ENCODE measurements around the gene FUT1.
"Not testable (repeated sequence)": the region's sequence is repeated elsewhere in the genome, so short reads cannot be mapped to it uniquely, and the experiment has no call there.

Gene FUT1

DNA sequence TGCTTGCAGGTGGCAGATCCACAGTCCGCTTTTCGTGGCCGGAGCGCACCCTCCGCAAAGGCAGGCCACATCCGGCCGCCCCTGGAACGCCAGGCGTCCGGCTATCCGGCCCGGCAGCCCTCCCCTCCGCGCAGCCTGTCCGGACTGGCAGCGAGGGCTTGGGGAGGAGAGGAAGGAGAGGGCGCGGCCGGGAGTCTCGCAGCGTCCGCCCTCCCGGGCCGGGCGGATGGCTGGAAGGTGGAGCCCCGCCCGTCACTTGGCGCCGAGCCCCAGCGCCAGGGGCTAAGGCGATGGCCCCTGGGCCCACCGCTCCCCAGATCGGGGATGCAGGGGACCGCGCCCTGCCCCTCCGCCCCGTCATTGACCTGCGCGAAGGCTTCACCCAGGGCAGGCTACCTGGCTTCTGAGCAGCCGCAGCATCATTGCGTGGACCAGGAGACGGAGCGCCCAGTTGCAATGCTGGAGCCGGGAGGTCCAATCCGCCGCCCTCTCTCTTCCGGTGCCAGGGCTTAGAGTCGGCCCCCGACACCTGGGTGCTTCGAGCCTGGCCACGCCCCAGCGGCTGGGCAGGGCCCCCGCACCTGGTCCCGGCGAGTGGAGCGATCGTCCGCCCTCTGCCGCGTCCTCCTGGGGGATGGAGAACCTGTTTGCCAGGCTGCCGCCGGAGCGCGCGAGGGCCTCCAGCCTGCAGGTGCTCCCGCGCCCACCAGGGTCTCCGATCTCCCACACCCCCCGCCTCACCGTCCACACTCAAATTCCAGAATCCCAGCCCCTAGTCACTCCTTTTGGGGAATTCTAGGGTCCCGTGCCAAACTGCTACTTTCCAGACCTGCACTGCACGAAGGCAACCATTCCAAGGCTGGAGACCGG lies at the start of gene FUT1:
FUT1 (minus strand) TSS at position 146 of the 870 bp plus-strand sequence. CDS start 1,360 bp downstream, outside the sequence.
- peak; percentile 20 for DNase-seq

DNA sequence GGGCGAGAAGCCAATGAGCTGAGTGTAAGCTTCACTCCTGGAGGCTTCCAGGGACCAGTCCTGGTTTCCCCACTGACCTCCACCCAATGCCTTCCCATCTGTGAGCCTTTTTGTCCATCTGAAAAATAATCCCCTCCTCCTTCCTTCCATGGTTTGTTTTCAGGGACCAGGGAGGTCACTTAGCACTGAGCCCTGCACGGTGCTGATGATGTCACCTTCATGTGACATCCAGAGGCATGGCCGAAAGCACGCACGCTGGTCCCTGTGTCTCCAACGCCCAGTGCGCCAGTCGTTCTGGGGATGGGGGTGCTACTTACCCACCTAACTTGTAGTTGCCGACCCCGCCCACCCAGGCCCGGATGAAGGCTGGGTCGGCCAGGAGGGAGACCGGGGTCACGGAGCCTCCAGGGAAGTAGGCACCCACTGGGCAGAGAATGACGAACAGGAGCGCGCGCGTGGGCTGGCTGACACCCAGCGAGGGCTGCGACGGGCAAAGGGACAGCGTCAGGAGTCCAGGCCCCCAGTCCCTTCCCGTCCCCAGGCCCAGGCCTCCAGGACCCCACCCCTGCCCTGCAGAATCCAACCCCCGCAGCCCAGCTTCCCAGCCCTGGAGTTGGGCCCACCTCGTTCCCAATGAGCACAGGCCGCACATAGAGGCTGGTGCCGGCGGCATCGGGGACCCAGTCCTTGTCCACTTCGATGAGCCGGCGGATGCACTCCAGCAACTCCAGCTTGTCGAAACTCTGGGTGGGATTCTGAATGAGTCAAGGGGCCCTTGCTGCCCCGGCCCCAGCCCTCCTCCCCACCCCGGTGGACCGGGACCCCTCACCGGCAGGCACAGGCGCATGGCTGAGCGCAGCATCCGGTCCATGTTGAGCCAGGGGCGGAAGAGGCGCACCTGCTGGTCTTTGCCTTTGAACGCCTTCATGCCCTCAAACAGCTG lies 47.2 kb upstream of the FUT1 start:
- no peak for DNase-seq

DNA sequence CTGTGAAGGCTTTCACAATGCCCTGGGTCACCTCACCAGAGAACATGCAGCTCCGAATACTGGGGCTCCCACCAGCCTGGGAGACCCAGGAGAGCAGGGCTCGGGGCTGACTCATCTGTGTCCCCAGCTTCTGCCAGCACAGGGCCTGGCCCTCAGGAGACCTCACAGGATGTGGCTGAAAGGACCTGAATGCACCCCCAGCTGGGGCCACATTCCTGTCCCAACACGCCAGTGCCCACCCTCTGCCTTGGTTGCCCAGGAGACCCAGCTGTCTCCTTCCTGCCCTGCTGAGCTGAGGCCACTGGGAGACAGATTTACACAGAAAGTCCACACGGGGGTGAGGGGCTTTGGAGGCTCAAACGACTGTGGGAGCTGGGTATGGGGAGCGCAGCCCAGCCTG lies 46.5 kb upstream of the FUT1 start:
- no peak for DNase-seq

DNA sequence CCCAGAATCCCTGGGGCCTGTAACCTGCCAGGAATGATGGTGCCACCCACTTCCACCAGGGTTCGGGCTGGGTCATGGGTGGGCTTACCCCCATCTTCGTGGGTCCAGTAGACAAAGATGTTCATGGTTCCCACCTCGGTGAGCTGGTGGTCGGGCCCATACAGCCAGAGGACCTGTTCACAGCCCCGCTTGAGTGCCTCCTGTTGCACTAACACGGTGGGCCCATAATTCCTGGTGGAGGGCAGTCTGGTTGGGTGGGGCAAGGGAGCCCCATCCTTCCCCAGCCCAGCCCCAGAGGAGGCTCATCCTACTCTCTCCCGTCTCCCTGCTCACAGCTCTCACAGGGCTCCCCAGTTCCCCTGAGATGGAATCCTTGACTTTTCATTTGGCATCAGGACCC lies 44.7 kb upstream of the FUT1 start:
- no peak for DNase-seq

DNA sequence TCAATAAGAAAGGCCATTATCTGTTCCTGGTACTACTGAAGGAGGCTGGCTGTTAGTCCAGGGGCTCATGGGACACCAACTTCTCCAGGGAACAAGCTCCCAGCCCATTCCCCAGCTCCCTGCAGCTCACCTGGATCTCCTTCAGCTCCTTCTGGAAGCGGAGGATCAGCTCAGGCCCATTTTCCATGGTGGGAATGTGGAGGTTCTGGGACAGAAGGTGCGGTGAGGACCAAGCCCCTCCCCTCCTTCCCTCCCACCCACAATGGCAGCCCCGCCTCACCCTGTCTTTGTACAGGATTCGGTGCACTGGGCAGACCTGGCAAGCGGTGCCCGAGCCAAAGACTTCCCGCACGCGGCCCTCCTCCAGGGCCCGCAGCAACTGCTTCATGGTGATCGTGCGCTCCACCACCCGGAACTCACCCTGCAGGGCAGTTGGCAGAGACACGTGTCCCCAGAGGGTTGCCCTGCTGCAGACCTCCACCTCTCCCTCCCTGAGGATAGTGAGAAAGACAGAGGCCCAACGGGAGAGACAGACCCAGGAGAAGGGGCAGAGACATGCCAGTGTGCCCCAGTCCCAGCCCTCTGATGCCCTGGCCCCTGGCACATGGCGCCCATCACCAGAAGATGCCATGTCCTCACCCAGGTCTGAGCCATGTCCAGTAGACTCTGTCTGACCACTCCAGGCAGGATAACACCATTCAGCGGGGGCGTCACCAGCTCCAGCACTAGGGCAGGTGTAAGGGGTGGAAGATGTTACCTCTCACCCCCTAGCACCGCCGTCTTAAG lies 44.0 kb upstream of the FUT1 start:
- no peak for DNase-seq

DNA sequence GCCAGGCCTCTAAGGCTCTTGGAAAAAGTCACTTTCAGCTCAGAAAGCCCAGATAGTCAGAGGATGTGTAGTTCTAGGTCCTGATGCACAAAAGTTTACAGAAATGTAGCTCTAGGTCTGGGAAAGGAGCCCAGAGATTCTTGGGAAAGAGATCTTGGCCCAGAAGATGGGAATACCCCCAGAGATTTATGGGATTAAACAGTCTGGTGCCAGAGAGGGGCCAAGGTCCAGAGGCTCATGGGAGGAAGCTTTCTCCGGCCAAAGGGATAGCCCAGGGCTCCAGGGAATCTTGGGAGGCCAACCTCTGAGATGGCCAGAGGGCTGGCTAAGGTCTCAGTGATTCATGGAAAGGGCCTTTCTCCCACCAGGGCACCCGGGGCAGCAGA lies 43.2 kb upstream of the FUT1 start:
- no peak for DNase-seq

DNA sequence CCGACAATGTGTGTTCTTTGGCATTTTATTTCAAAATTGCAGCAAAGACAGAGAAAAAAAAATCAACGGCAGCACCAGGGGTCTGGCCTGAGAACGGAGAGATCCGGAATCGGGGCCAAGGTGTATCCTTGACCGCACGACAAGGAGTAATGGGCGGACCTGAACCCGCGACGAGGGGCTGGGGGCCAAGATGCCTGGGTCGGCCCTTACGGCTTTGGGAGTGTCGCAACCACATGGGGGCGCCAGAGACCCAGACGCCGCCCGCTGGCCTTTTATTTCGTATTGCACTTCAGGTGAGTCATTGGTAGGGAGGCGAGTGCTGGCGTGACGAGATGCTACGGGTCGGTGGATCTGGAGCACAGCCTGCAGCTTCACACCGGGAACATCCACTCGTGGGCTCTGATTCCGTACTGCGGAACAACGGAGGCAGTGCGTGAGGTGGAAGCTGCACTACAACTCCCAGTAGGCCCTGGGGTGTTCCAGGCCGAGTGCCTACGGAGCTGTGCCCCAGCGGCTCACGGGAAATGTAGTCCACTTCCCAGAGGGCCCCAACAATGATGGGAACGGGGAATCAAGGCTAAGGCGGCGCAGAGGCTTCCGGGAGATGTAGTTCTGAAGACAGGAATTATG lies 42.7 kb upstream of the FUT1 start:
- peak; percentile 60 for DNase-seq

DNA sequence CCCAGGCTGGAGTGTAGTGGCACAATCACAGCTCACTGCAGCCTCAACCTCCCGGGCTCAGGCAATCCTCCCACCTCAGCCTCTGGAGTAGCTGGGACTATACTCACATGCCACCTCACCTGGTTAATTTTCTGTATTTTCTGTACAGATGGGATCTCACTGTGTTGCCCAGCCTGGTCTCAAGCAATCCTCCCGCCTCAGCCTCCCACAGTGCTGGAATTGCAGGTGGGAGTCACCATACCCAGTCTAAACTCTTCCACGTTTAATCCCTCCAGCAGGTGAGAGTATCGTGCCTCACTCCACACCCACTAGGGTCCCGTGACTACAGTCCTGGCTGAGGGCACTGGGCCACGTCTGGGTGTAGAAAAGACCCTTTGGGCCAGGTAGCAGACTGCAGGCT lies 41.9 kb upstream of the FUT1 start:
- DNase-seq = no peak

DNA sequence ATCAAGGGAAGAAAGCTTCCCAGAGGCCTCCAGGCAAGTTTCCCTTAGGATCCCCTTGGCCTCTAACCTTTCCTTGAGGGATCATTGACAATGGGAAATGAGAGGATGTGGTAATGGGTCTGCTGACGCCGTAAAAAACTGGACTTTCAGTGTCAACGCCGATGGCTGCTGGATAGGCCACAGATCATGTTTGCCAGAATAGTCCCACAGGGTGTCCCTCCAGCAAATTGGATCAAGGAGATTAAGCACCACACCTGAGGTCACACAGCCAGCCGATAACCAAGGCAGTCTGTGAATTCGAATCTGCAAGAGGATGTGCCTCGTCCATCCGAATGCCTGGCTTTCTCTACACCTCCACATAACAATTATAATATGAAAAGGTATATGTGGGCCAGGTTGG lies 40.8 kb upstream of the FUT1 start:
- no peak for DNase-seq

DNA sequence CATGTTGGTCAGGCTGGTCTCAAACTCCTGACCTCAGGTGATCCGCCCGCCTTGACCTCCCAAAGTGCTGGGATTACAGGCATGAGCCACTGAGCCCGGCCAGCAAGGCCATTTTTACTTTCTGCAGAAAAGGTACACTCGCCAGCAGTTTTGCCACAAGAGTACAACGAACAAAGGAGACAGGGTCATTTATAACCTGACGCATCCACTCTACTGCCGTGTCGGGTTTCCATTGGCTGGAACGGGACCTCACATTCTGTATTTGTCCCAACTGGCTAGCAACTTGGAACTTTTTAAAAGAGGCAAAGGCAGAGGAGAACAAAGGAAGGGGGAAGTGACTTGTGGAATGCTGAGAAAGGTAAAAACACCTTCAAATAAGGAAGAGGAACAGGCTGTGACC lies 34.9 kb upstream of the FUT1 start:
- DNase-seq = not testable (repeated sequence)

DNA sequence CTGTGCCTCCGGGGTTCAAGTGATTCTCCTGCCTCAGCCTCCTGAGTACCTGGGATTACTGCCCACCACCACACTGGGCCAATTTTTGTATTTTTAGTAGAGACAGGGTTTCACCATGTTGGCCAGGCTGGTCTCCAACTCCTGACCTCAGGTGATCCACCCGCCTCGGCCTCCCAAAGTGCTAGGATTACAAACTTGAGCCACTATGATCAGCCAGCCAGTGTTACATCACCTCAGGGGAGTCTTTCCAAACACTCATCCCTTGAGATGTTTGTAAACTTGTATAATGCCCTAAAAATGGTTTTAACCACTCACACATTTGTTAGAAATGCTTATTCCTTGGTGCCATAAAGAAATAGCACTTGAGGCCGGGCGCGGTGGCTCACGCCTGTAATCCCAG lies 34.0 kb upstream of the FUT1 start:
- DNase-seq = not testable (repeated sequence)

DNA sequence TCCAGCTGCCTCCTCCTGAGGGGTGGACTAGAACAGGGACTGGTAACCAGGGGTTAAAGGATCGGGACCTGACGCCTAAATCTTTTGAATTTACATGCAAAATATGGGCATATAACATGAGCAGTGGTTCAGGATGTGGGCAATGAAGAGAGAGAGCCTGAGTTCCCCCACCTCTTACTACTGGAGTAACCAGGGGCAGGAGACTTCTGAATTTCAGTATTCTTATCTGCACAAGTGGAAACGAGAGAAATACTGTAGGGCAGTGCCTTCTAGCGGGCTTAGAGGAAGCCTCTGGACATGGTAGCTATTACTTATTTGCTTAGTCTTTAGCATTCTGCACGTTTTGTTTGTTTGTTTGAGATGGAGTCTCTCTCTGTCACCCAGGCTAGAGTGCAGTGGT lies 32.1 kb upstream of the FUT1 start:
- no peak for DNase-seq

DNA sequence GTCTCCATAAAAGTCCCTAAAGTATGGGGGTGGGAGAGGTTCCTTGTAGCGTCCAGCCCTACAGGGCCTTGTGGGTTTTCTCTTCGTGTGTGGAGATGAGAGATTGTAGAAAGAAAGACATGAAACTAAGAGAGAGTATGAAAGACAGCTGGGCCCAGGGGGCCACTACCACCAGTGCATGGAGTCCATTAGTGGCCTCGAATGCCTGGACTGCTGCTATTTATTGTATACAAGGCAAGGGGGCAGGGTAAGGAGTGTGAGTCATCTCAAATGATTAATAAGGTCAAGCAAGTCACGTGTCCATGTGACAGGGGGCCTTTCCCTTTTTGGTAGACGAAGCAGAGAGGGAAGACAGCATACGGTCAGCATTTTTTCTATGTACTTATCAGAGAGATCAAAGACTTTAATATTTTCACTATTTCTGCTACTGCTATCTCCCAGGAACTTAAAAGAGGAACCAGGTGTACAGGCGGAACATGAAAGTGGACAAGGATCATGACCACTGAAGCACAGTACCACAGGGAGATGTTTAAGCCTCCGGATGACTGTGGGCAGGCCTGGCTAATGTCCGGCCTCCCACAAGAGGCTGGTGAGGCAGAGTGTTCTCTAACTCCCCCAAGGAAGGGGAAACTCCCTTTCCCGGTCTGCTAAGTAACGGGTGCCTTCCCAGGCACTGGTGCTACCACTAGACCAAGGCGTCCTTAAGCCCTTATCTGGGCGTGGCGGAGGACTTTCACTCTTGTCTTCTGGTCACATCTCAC lies 28.4 kb upstream of the FUT1 start:
- DNase-seq = no peak

DNA sequence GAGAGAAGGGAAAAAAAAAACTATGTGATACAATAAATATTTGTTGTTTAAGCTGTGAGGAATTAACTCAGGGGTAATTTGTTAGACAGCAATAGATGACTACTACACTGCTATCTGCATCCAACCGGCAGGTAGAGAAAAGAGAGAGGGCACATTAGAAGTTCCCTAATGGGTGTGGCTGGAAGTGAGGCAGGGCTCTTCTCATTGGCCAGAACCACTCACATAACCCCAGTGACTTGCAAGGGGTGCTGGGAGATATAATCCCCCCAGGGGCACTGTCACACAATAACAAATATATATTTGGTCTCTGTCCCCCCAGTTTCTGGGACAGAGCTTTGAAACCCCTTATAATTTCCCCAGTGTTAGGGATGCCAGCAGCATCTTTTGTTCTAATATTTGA lies 27.2 kb upstream of the FUT1 start:
- no peak for DNase-seq

DNA sequence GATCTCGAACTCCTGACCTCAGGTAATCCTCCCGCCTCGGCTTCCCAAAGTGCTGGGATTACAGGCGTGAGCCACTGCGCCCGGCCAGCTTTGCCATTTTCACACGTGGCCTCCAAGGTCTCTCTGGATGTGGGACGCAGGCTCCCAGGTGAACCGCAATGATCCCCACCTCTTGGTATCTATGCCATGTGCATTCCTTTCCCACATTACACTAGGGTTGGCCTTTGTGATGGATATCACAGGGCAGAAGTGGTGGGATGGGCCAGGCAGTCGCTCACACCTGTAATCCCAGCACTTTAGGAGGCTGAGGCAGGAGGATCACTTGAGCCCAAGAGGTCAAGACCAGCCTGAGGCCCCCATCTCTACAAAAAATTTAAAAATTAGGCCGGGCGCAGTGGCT lies 25.3 kb upstream of the FUT1 start:
- DNase-seq = no peak

DNA sequence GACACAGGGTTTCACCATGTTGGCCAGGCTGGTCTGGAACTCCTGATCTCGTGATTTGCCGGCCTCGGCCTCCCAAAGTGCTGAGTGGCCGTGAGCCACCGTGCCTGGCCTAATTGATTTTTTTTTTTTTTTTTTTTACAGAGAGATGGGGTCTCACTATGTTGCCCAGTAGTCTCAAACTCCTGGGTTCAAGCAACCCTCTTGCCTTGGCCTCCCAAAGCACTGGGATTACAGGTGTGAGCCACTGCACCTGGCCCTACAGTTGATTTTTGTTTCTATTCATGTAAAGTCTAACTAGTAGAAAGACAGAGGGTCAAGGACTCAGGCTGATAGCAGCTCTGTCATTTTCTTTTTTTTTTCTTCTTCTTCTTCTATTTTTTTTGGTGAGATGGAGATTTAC lies 24.7 kb upstream of the FUT1 start:
- no peak for DNase-seq

DNA sequence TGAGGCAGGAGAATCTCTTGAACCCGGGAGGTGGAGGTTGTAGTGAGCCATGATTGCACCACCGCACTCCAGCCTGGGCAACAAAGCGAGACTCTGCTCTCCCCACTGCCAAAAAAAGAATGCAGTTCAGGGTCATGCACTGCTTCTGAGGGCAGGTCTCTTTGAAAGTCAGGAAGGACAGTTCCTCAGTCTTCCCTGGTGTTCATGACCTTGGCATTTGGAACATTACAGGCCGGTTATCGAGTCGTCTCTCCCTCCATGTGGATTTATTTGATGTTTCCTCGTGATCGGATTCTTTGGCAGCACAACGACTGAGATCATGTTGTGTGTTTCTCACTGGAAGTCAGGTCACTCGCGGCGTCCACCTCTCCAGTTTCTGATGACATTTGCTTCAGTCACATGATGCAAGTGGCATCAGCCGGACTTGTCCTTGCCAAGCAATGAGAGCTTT lies 20.1 kb upstream of the FUT1 start:
- DNase-seq = no peak

DNA sequence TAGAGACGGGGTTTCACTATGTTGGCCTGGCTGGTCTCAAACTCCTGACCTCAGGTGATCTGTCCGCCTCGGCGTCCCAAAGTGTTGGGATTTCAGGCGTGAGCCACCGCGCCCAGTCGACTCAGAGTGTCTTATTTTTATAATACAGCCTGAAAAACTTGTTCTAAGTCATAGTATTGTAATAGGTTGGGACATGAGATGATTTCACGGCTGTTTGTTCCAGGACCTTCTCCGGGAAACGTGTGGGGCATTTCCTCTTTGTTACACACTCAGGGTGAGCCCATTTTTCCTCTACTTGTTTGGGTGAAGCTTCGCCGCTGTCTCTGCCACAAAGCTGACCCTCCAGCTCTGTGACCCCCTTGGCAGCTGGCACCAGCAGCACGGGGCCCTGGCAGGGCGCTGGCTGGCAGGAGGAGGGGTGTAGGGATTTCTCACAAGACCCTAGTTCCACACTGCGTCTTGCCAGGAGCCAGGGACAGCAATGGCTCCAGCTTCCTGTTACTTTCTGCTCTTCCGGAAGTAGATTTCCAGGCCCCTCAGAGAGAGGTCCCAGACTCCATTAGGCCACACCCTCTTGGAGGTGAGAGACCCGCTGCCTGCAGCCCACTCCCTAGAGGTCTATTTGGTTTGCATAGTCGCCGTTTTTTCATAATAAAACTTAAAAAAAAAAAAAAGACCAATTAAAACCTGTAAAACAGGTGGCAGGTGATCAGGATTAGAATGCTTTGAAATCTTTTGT lies 18.5 kb upstream of the FUT1 start:
- DNase-seq = no peak

DNA sequence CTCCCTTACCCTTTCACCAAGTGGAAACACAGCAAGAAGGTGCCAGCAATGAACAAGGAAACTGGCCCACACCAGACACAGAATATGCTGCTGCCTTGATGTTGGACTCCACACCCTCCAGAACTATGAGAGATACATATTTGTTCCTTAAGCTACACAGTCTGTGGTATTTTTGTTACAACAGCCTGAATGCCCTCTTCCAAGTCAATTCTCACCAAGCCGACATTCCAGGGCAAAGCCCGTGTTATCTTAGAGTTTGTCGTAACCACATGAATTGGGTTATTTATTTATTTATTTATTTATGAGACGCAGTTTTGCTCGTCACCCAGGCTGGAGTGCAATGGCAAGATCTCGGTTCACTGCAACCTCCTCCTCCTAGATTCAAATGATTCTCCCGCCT lies 17.8 kb upstream of the FUT1 start:
- no peak for DNase-seq

DNA sequence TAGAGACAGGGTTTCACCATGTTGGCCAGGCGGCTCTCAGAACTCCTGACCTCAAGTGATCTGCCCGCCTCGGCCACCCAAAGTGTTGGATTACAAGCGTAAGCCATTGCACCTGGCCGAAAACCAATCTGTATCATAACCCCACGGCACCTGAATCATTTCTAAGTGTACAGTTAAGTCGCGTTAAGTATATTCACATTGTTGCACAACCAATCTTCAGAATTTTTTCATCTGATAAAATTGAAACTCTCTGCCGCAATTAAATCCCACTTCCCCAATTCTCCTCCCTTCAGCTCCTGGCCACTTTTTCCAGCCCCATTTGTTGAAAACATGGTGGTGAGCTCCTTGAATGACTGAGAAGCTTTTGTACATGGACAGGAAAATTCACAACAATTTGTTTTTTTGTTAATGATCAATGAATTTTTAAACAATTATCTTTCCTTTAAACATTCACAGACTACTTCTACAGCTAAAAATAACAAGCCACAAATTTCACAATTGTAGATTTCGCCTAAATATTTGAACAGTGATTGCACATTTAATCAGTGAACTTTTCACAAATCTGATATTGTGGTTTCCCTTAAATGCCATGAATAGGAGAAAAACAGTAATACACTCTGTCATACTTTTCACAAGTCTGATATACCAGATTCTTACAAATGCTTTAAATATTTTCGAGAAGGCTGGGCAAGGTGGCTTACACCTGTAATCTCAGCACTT lies 16.7 kb upstream of the FUT1 start:
- DNase-seq = no peak

Measured in NCI-H524 treated with DMSO at 0.1 percent for 48 hours (cell line).